OCI-LY1 (cell line): ENCODE data around the gene ALPK1.

ENCODE experiments used
- H2AFZ ChIP-seq: fragments of 200-600 bp; sonication (generic), shearing (Covaris generic); 2 replicates; pipeline ENCODE4 v1.6.0; 2014; ENCODE audit warnings: antibody characterized with exemption, mild to moderate bottlenecking, low read length
- H3F3A ChIP-seq: fragments of 200-600 bp; sonication (generic), shearing (Covaris generic); 2 replicates; pipeline ENCODE4 v1.6.0; 2014; ENCODE audit warnings: mild to moderate bottlenecking, antibody characterized with exemption, low read length, moderate library complexity; ENCODE audit not compliant: insufficient read depth
- H3K27ac ChIP-seq: fragments of 200-600 bp; sonication (generic); 2 replicates; pipeline ENCODE4 v1.5.1; 2014; ENCODE audit warnings: low read length, mixed run types, mild to moderate bottlenecking, low read depth; ENCODE audit not compliant: poor library complexity, severe bottlenecking
- H3K27me3 ChIP-seq: fragments of 200-600 bp; sonication (generic); 2 replicates; pipeline ENCODE4 v1.6.0; 2014; ENCODE audit warnings: antibody characterized with exemption, mild to moderate bottlenecking, low read length, moderate library complexity; ENCODE audit not compliant: insufficient read depth
- H3K36me3 ChIP-seq: fragments of 200-600 bp; sonication (generic); 2 replicates; pipeline ENCODE4 v1.6.1; 2014; ENCODE audit warnings: mild to moderate bottlenecking, antibody characterized with exemption, low read length, moderate library complexity, mixed read lengths; ENCODE audit not compliant: insufficient read depth
- H3K4me1 ChIP-seq: fragments of 200-600 bp; sonication (generic); 2 replicates; pipeline ENCODE4 v1.5.1; 2014; ENCODE audit warnings: mild to moderate bottlenecking, low read length, moderate library complexity; ENCODE audit not compliant: insufficient read depth, severe bottlenecking
- H3K4me2 ChIP-seq: fragments of 200-600 bp; sonication (generic), shearing (Covaris generic); 2 replicates; pipeline ENCODE4 v1.6.1; 2014; ENCODE audit warnings: low read length
- H3K4me3 ChIP-seq: fragments of 200-600 bp; sonication (generic); 2 replicates; pipeline ENCODE4 v1.5.1; 2014; ENCODE audit warnings: low read length, low read depth, mild to moderate bottlenecking, mixed read lengths; ENCODE audit not compliant: poor library complexity, severe bottlenecking
- H3K79me2 ChIP-seq: fragments of 200-600 bp; shearing (Covaris generic); 2 replicates; pipeline ENCODE4 v1.6.1; 2016; ENCODE audit warnings: mixed run types, low read length, mixed read lengths; ENCODE audit not compliant: insufficient read depth
- H3K9ac ChIP-seq: fragments of 200-600 bp; sonication (generic), shearing (Covaris generic); 2 replicates; pipeline ENCODE4 v1.6.1; 2014; ENCODE audit warnings: mild to moderate bottlenecking, low read length, mixed read lengths
- H3K9me2 ChIP-seq: fragments of 200-600 bp; sonication (generic), shearing (Covaris generic); 2 replicates; pipeline ENCODE4 v1.6.1; 2014; ENCODE audit warnings: low read depth, mild to moderate bottlenecking, low read length, mixed read lengths
- H3K9me3 ChIP-seq: fragments of 200-600 bp; shearing (Covaris generic); 2 replicates; pipeline ENCODE4 v1.6.1; 2014; ENCODE audit warnings: low read length, mixed read lengths
- H4K20me1 ChIP-seq: fragments of 200-600 bp; sonication (generic), shearing (Covaris generic); 2 replicates; pipeline ENCODE4 v1.6.0; 2016; ENCODE audit warnings: mild to moderate bottlenecking, low read length; ENCODE audit not compliant: insufficient read depth
- CTCF ChIP-seq: fragments of 200-600 bp; sonication (generic), shearing (Covaris generic); IDR thresholded peaks from 2 replicates; pipeline ENCODE4 v1.5.1; 2017; ENCODE audit warnings: mild to moderate bottlenecking, antibody characterized with exemption, low read length, moderate library complexity, mixed read lengths
- EZH2 ChIP-seq: fragments of 200-600 bp; sonication (generic), shearing (Covaris generic); IDR thresholded peaks from 2 replicates; pipeline ENCODE4 v1.8.0; 2017; ENCODE audit warnings: borderline replicate concordance, mixed run types, mild to moderate bottlenecking, antibody characterized with exemption, low read length, moderate library complexity, mixed read lengths

The ALPK1 gene

GRCh38 chr4:112377594-112378242 lies 80.5 kb downstream of the ALPK1 start:
- H3K36me3 ChIP-seq, result no peaks in the 10 kb centered on the region
- H3K4me3 ChIP-seq, result no peak overlapping the region
- H3K27ac ChIP-seq, result no peak overlapping the region
- H3K4me2 ChIP-seq, result no peak overlapping the region
- no peaks in the 10 kb centered on the region for H3F3A ChIP-seq
- no peaks in the 10 kb centered on the region for H3K27me3 ChIP-seq
- no peaks in the 10 kb centered on the region for H3K79me2 ChIP-seq
- no peaks in the 10 kb centered on the region for H4K20me1 ChIP-seq
- no peak overlapping the region for H2AFZ ChIP-seq
- TF ChIP-seq CTCF (no peak), EZH2 (no peak)
- H3K9ac ChIP-seq, result no peak overlapping the region
- no peaks in the 10 kb centered on the region for H3K9me2 ChIP-seq
- no peaks in the 10 kb centered on the region for H3K4me1 ChIP-seq
- no peaks in the 10 kb centered on the region for H3K9me3 ChIP-seq

GRCh38 chr4:112378243-112378620 lies 81.1 kb downstream of the ALPK1 start:
- Histone ChIP-seq H3K9me2 (no peaks in the 10 kb centered on the region), H3K4me2 (no peak overlapping the region), H3K4me1 (no peaks in the 10 kb centered on the region), H2AFZ (no peak overlapping the region), H3K79me2 (no peaks in the 10 kb centered on the region), H3K4me3 (no peak overlapping the region), H3K27me3 (no peaks in the 10 kb centered on the region), H3K27ac (no peak overlapping the region), H3K36me3 (no peaks in the 10 kb centered on the region), H4K20me1 (no peaks in the 10 kb centered on the region), H3F3A (no peaks in the 10 kb centered on the region), H3K9ac (no peak overlapping the region), H3K9me3 (no peaks in the 10 kb centered on the region)
- TF ChIP-seq CTCF (no peak), EZH2 (no peak)

- Histone ChIP-seq H3K4me2 (no peak overlapping the region), H3K36me3 (no peaks in the 10 kb centered on the region)
These were observed 81.7 kb downstream of the ALPK1 start for GRCh38 chr4:112378858-112379257.

More at GRCh38 chr4:112378858-112379257, 81.7 kb downstream of the ALPK1 start:
- Histone ChIP-seq H3F3A (no peaks in the 10 kb centered on the region), H3K9ac (no peak overlapping the region), H3K79me2 (no peaks in the 10 kb centered on the region), H4K20me1 (no peaks in the 10 kb centered on the region), H3K4me1 (no peaks in the 10 kb centered on the region), H3K9me3 (no peaks in the 10 kb centered on the region), H3K27ac (no peak overlapping the region), H3K27me3 (no peaks in the 10 kb centered on the region), H2AFZ (no peak overlapping the region), H3K4me3 (no peak overlapping the region), H3K9me2 (no peaks in the 10 kb centered on the region)
- TF ChIP-seq CTCF, result no peak
- TF ChIP-seq EZH2, result no peak
